Smooth muscle cell (in vitro differentiated cells): ENCODE results near the gene ATOH7. TPM values are rescaled to one million over a fixed set of nuclear protein-coding genes. Genes with fewer than 3 reads are reported as not detected.
"Not testable (repeated sequence)": the region's sequence is repeated elsewhere in the genome, so short reads cannot be mapped to it uniquely, and the experiment has no call there.

Experiments
- DNase-seq: peaks from one replicate; lab custom pipeline; 2025; ENCODE audit not compliant: unreplicated experiment; lab: John Stamatoyannopoulos, UW
- H2AFZ ChIP-seq: fragments of 200-600 bp; sonication (generic); 2 replicates; pipeline ENCODE4 v1.6.0; 2016; ENCODE audit warnings: antibody characterized with exemption, low read depth, mild to moderate bottlenecking
- H3F3A ChIP-seq: fragments of 200-600 bp; sonication (generic); 2 replicates; pipeline ENCODE4 v1.6.0; 2017; ENCODE audit warnings: antibody characterized with exemption, low read depth
- H3K27ac ChIP-seq: fragments of 200-600 bp; sonication (generic); 2 replicates; pipeline ENCODE4 v1.5.1; 2016; ENCODE audit warnings: low read depth, mild to moderate bottlenecking
- H3K27me3 ChIP-seq: fragments of 200-600 bp; sonication (generic); 2 replicates; pipeline ENCODE4 v1.6.1; 2016; ENCODE audit warnings: low read depth, mild to moderate bottlenecking
- H3K36me3 ChIP-seq: fragments of 200-600 bp; sonication (generic); 2 replicates; pipeline ENCODE4 v1.5.1; 2016; ENCODE audit warnings: low read depth
- H3K4me1 ChIP-seq: fragments of 200-600 bp; sonication (generic); 2 replicates; pipeline ENCODE4 v1.5.1; 2016; ENCODE audit warnings: low read depth
- H3K4me2 ChIP-seq: fragments of 200-600 bp; sonication (generic); 2 replicates; pipeline ENCODE4 v1.6.0; 2016; ENCODE audit warnings: mild to moderate bottlenecking
- H3K4me3 ChIP-seq: fragments of 200-600 bp; sonication (generic); 2 replicates; pipeline ENCODE4 v1.5.1; 2016; ENCODE audit warnings: mild to moderate bottlenecking
- H3K79me2 ChIP-seq: fragments of 200-600 bp; sonication (generic); 2 replicates; pipeline ENCODE4 v1.6.0; 2016; ENCODE audit warnings: low read depth, mild to moderate bottlenecking
- H3K9ac ChIP-seq: fragments of 200-600 bp; sonication (generic); 2 replicates; pipeline ENCODE4 v1.6.0; 2016; ENCODE audit warnings: low read depth
- H3K9me3 ChIP-seq: fragments of 200-600 bp; sonication (generic); replicated peaks from 2 replicates; pipeline ENCODE4 v1.5.1; 2016; ENCODE audit warnings: low read depth
- H4K20me1 ChIP-seq: fragments of 200-600 bp; sonication (generic); 2 replicates; pipeline ENCODE4 v1.6.0; 2016; ENCODE audit warnings: low read depth
- WGBS: methylation state at CpG from one replicate; pipeline ENCODE4 v1.1.7; 2016; ENCODE audit warnings: low lambda C conversion rate; 5-methylcytosine and 5-hydroxymethylcytosine counted together
- polyA plus RNA-seq: library from polyadenylated mRNA; unstranded; fragments of >200 nt; fragmentation: Nextera tagmentation; extraction: Ambion mirVana; gene quantifications from 2 replicates; pipeline ENCODE4 v1.2.1, GENCODE V29; 2016
- total RNA-seq: library from RNA; depleted of rRNA; stranded (reverse); fragments of >200 nt; gene quantifications from 2 replicates; pipeline ENCODE4 v1.2.3, GENCODE V29; 2014
- TF ChIP-seq, protein P1 (sequence below): fragments of 200-600 bp; sonication (generic); IDR thresholded peaks from 2 replicates; pipeline ENCODE4 v1.5.1; 2017; ENCODE audit warnings: borderline replicate concordance, mild to moderate bottlenecking, antibody characterized with exemption; ENCODE audit not compliant: insufficient read depth, poor library complexity, severe bottlenecking

The ATOH7 gene
- total RNA-seq = 0.72 TPM in 1 of 2 replicates, not detected in the other
- 0.10 and 0.19 TPM in 2 replicates for polyA plus RNA-seq

DNA sequence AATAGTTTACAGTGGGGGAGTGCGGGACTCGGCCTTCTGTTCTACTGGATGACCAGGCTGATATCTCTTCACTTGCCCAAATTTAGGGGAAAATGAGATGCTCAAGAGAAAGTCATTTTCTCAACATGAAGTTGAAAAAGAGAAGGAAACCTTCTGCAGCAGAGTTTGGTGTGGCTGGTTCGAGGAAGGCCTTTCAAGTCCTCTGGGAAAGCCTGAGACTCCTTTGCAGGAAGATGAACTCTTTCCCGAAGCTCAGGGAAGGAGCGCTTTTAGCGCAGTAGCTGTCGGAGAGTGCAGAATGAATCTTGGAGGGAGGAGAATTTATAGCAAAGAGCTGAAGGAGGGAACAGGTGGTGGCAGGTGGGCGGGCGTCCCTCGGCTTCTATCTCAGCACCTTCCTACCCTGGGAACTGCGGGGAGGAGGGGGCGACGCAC, at the start of gene ATOH7:
ATOH7 (minus strand) TSS at position 297 of the 435 bp plus-strand sequence. CDS start 436 bp downstream, outside the sequence.
- no peak within 1 kb of the TSS for H3K27ac ChIP-seq
- peaks cover 13% of the 10 kb centered on the region for H3K4me1 ChIP-seq
- H3K9me3 ChIP-seq = no peaks in the 10 kb centered on the region
- no peaks in the 10 kb centered on the region for H3K36me3 ChIP-seq
- TF ChIP-seq, protein P1, sequence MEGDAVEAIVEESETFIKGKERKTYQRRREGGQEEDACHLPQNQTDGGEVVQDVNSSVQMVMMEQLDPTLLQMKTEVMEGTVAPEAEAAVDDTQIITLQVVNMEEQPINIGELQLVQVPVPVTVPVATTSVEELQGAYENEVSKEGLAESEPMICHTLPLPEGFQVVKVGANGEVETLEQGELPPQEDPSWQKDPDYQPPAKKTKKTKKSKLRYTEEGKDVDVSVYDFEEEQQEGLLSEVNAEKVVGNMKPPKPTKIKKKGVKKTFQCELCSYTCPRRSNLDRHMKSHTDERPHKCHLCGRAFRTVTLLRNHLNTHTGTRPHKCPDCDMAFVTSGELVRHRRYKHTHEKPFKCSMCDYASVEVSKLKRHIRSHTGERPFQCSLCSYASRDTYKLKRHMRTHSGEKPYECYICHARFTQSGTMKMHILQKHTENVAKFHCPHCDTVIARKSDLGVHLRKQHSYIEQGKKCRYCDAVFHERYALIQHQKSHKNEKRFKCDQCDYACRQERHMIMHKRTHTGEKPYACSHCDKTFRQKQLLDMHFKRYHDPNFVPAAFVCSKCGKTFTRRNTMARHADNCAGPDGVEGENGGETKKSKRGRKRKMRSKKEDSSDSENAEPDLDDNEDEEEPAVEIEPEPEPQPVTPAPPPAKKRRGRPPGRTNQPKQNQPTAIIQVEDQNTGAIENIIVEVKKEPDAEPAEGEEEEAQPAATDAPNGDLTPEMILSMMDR = no peak
- H2AFZ ChIP-seq = peak within 1 kb of the TSS; percentile 93
- no peaks in the 10 kb centered on the region for H3K79me2 ChIP-seq
- WGBS = 33% methylated on average over 13 of the region's 13 CpGs
- no peak within 1 kb of the TSS for H3K9ac ChIP-seq
- no peaks in the 10 kb centered on the region for H4K20me1 ChIP-seq
- H3K4me2 ChIP-seq = peak within 1 kb of the TSS; percentile 97
- no peak for DNase-seq
- H3K4me3 ChIP-seq = peak within 1 kb of the TSS; percentile 54
- H3F3A ChIP-seq = peaks cover 3% of the 10 kb centered on the region
- H3K27me3 ChIP-seq = peaks cover 22% of the 10 kb centered on the region

DNA sequence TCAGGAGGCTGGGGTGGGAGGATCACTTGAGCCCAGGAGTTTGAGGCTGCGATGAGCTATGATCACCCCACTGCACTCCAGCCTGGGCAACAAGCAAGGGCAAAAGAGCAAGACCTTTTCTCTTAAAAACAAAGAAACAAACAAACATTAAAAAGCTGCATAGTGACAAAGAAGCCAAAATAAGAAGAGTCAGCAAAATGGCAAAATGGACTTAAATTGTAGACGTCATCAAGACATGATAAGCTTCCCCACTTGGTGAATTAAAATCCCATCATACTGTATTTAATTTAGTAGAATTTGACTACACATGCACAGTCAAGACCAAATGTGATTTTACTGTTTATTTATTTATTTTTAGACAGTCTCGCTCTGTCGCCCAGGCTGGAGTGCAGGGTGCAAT, 48.8 kb upstream of the ATOH7 start:
- Histone ChIP-seq H3K4me1 (peaks cover 7% of the 10 kb centered on the region), H3K27ac (no peak overlapping the region), H3K4me3 (no peak overlapping the region), H3K9ac (no peak overlapping the region), H3K79me2 (no peaks in the 10 kb centered on the region), H3F3A (no peaks in the 10 kb centered on the region), H3K27me3 (no peaks in the 10 kb centered on the region), H3K36me3 (no peaks in the 10 kb centered on the region), H3K4me2 (no peak overlapping the region), H2AFZ (no peak overlapping the region), H3K9me3 (no peaks in the 10 kb centered on the region), H4K20me1 (no peaks in the 10 kb centered on the region)
- TF ChIP-seq, protein P1 = no peak
- WGBS = 98% methylated on average over 4 of the region's 4 CpGs
- no peak for DNase-seq

DNA sequence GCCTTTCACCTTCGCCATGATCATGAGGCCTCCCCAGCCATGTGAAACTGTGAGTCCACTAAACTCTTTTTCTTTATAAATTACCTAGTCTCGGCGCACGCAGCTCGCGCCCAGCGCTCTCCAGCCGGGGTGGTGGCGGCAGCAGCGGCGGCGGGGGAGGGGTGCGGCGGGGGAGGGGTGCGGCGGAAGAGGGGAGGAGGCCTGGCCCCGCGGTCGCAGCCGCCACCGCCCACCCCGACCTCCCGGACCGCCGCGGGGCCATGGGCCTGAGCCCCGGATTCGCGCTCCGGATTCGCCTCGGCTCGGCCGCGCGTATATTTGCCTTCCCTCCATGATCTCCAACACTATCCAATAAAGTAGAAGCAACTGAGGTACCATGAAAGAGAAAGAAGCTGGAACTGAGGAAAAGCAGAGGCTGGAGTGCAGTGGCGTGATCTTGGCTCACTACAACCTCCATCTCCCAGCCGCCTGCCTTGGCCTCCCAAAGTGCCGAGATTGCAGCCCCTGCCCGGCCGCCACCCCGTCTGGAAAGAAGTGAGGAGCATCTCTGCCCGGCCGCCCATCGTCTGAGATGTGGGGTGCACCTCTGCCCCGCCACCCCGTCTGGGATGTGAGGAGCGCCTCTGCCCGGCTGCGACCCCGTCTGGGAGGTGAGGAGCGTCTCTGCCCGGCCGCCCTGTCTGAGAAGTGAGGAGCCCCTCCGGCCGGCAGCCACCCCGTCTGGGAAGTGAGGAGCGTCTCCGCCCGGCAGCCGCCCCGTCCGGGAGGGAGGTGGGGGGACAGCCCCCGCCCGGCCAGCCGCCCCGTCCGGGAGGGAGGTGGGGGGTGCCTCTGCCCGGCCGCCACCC, 47.2 kb upstream of the ATOH7 start:
- not testable (repeated sequence) for H3K4me2 ChIP-seq, H3K9ac ChIP-seq, H3K4me1 ChIP-seq, H3K4me3 ChIP-seq, H3K27me3 ChIP-seq, H2AFZ ChIP-seq, H3F3A ChIP-seq, DNase-seq, H3K79me2 ChIP-seq, H3K27ac ChIP-seq, H3K9me3 ChIP-seq, H4K20me1 ChIP-seq, H3K36me3 ChIP-seq
- WGBS = 98% methylated on average over 36 of the region's 70 CpGs

DNA sequence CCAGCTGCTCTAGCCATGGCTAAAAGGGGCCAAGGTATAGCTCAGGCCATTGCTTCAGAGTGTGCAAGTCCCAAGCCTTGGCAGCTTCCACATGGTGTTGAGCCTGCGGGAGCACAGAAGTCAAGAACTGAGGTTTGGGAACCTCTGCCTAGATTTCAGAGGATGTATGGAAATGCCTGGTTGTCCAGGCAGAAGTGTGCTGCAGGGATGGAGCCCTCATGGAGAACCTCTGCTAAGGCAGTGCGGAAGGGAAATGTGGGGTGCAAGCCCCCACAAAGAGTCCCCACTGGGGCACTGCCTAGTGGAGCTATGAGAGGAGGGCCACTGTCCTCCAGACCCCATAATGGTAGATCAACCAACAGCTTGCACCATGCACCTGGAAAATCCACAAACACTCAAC, 45.9 kb upstream of the ATOH7 start:
- not testable (repeated sequence) for H3K4me2 ChIP-seq, DNase-seq, H3F3A ChIP-seq, H3K4me1 ChIP-seq, H3K36me3 ChIP-seq, H3K9me3 ChIP-seq, H4K20me1 ChIP-seq, H3K27me3 ChIP-seq, H3K79me2 ChIP-seq, H3K27ac ChIP-seq, H2AFZ ChIP-seq, H3K9ac ChIP-seq, H3K4me3 ChIP-seq
- WGBS = 100% methylated on average over 2 of the region's 2 CpGs
